ENCODE data around the gene LORICRIN.

GRCh38 chr1:153220606-153221303 lies 38.7 kb upstream of the LORICRIN start:
- TF ChIP-seq POLR2A (IDR thresholded peaks at IDR 0.05; ENCODE audit: low read length) (no peak), CTCF (IDR thresholded peaks at IDR 0.05) (no peak), CHD4 (IDR thresholded peaks at IDR 0.05; ENCODE audit: borderline replicate concordance) (no peak), POLR2AphosphoS2 (conservative IDR thresholded peaks at IDR 0.05; ENCODE audit: low read length) (no peak), CEBPB (IDR thresholded peaks at IDR 0.05) (no peak), ZNF302 (CRISPR knock-in tag; IDR thresholded peaks at IDR 0.05) (no peak), RCOR1 (IDR thresholded peaks at IDR 0.05; ENCODE audit: low read depth, low read length) (no peak), MAX (IDR thresholded peaks at IDR 0.05) (no peak), RFX5 (IDR thresholded peaks at IDR 0.05) (no peak), REST (IDR thresholded peaks at IDR 0.05) (no peak)

Measured in A549 (cell line).